GM19238 (cell line): ENCODE results near the gene TMC8.
"Not testable (repeated sequence)": the region's sequence is repeated elsewhere in the genome, so short reads cannot be mapped to it uniquely, and the experiment has no call there.

ENCODE experiments used
- DNase-seq: peaks from one replicate; pipeline ENCODE4 v3.0.0; 2011; ENCODE audit warnings: low spot score; ENCODE audit not compliant: insufficient read length

The TMC8 gene

DNA sequence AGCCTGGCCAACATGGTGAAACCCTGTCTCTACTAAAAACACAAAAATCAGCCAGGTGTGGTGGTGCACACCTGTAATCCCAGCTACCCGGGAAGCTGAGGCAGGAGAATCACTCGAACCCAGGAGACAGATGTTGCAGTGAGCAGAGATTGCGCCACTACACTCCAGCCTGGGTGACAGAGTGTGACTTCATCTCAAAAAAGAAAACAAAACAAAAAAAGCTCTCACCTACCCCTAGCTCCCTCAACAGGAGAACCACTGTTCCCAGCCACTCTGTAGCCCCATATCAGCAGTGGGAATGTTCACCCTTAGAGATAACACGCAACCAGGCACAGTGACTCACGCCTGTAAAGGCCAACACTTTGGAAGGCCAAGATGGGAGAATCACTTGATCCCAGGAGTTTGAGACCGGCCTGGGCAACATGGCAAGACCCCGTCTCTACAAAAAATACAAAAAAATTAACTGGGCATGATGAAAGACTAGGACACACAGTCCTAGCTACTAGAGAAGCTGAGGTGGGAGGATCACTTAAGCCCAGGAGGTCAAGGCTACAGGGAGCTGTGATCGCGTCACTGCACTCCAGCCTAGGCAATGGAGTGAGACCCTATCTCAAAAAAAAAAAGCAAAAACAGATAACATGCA, 5.4 kb downstream of the TMC8 start:
- no peak for DNase-seq

DNA sequence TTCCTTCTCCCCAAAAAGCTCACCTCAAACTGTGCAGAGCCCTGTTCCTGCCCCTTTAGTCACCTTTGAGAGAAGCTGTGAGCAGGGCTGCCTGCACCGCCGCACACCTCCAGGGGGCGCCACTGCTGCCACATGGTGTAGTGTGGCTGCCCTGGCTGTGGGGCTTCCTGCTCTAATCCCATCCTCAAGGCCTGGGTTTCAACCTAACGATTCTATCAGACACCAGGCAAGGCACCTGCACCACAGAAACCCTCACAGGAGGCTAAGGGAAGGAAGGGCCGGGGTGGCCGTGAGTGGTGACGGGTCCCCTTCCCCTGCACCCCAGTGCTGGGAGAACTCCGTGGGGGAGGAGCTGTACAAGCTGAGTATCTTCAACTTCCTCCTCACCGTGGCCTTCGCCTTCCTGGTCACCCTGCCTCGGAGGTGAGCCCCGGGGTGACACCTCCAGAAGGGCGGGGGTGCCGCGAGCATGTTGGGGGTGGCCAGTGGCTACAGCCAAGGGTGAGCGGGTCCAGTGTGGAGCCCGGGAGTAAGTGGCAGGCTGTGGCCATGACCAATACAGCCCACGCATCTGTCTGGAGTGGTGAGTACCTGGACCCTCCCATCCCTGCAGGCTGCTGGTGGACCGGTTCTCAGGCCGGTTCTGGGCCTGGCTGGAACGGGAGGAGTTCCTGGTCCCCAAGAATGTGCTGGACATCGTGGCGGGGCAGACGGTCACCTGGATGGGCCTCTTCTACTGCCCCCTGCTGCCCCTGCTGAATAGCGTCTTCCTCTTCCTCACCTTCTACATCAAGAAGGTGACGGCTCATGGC, 7.0 kb downstream of the TMC8 start:
- DNase-seq, result no peak

DNA sequence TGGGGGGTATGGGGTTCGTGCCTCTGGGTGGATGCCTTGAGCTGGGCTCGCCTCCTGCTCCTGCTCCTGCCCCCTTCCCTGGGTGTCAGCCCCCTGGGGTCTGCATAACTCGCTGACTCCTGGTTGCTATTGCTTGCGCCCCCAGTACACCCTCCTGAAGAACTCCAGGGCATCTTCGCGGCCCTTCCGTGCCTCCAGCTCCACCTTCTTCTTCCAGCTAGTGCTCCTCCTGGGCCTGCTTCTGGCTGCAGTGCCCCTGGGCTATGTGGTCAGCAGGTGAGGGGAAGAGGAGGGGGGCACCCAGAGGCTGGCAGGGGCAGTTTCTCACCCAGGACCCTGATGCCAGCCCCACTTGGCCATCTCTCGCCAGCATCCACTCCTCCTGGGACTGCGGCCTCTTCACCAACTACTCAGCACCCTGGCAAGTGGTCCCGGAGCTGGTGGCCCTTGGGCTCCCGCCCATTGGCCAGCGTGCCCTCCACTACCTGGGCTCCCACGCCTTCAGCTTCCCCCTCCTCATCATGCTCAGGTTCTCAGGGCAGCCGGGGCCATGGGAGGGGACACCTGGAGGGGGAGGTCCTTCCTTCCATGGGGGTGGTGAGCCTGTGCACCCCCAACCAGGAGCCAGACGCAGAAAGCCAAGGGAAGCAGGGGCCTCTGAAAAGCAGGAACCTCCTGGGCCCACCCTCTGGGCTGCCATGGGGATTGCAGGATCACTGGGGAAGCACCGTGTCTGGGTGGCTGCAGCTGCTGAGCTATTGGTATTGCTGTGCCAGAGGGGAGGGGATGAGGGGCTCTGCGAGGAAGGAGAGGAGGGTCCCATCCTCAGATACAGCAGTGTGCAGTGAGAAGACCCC, 7.9 kb downstream of the TMC8 start:
- DNase-seq, result no peak

DNA sequence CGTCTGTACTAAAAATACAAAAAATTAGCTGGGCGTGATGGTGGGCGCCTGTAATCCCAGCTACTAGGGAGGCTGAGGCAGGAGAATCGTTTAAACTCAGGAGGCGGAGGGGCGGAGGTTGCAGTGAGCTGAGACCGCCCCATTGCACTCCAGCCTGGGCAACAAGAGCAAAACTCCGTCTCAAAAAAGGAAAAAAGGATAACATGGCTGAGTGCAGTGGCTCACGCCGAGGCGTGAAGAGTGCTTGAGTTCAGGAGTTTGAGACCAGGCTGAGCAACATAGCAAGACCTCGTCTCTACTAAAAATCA, 9.2 kb downstream of the TMC8 start:
- DNase-seq, result not testable (repeated sequence)

DNA sequence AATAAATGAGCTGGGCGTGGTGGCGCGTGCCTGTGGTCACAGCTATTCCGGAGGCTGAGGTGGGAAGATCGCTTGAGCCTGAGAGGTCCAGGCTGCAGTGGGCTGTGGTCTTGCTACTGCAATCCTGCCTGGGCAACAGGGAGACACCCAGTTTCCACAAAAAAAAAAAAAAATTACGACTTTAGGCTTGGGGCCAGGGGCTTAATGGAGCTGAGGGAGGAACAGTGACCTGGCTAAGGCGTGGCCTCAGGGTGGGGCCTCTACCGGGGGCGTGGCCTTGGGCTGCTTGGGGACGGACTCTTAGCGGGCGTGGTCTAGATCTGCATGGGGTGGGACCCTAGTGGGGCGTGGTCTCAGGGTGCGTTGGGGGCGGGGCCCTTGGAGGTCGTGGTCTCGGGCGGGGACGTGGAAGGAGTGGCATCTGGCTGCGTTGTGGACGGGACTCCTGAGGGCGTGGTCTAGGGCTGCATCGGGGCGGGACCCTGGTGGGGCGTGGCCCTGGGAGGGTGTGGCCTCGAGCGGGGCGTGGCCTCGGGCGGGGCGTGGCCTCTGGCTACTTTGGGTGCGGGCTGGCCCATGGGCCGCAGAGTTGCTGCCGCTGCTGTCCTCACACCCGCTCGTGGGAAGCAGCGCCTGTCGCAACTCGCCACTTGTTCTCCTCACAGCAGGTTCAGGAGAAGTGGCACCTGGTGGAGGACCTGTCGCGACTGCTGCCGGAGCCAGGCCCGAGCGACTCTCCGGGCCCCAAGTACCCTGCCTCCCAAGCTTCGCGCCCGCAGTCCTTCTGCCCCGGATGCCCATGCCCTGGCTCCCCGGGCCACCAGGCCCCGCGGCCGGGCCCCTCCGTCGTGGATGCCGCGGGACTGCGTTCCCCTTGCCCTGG, 9.8 kb downstream of the TMC8 start:
- DNase-seq, result peak; percentile 80

DNA sequence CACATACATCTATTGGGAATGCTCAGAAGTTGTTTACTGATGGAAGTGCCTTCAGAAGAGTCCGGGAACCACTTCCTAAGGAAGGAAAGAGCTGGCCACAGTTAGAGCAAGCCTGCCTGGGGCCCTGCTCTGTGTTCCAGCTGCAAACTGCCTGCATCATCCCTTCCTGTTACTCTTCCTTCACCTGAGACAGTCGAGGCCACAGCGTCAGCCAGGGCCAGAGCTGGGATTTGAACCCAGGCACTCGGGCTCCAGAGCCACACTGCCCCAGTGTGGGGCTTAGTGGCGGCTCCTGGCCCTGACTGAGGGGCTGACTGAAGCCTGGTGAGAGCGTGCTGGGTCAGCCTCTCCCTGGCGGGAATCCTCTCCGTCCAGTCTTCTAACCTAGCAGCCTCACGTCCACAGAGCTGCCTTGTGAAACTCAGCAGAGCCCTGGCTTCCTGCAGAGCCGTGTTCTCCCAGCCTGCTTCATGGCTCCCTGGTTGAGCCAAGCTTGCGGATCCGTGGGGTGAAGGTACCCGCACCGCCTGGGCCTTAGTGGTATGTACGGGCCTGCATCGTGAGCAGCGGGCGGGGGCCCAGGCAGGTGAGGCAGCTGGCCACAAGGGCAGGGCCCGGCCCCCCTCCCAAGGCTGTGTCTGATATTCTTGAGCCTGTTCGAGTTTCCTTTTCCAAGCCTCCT, 11.0 kb downstream of the TMC8 start:
- DNase-seq, result no peak

DNA sequence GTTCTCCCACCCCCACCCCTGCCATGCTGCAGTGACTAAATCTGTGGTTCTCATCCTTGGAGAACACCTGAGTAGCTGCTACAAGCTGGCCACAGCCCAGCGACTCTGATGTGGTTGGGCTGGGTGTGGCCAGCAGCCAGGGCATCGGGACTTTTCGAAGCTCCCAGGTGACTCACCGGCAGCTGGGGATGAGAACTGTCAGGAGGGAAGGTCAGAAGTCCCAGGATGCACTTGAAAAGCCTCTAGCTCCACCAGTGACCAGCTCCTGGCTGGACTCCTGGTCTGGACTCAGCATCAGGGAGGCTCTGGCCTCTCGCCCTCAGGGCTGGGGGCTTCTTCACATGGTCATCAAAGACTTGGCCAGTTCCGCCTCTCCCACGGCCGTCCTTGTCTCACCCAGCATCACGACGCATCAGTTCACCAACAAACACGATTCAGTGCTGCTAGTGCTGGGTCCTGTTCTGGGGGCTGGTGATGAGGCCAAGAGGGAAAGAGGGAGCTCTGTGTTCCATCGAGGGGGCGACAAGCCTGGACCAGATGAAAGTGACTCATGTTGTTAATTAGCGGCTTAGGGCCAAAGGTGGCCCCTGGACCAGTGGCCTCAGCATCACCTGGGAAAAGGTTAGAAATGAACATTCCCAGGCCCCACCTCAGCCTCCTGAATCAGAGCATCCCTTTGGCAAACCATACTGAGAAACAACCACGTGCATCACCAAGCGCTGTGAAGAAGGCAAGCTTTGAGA, 11.7 kb downstream of the TMC8 start:
- no peak for DNase-seq

DNA sequence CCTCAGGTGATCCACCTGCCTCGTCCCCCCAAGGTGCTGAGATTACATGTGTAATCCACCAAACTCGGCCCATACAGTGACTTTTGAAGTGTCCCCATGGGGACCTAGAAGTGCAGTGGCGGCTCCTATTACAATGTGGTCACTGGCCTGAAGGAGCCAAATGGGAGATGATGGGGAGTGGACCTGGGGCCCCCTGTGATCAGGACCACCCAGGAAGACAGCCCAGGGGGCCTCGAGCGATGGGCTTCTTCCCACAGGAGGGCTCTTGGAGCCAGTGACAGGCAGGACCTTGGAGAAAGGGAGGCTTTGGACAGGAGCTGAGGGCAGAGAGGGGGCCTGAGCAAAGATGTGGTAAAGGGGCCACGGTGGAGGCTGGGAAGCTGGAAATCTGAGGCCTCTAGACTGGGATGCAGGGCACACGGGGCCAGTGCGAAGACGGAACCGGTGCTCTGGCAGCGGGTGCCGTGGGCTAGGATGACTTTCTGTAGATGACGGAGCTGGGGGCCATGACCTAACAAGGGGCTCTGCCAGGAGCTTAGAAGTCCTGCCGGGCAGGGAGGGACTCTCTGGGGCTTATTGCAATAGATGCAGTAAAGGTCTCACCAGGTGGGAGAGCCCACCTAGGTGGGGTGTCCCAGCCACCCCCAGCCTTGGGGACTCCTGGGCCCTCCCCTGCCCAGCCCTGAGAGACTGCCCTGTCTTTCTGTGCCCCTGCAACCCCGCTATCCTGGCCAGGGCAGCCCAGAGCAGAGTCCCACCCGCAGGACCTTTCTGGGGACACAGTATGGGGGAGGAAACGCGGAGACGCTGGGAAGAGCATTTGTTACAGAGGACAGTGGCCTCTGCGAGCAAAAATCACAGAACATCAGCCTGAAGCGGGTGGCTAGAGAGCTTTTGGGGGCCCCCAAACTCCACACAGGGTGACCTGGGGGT, 12.9 kb downstream of the TMC8 start:
- no peak for DNase-seq

DNA sequence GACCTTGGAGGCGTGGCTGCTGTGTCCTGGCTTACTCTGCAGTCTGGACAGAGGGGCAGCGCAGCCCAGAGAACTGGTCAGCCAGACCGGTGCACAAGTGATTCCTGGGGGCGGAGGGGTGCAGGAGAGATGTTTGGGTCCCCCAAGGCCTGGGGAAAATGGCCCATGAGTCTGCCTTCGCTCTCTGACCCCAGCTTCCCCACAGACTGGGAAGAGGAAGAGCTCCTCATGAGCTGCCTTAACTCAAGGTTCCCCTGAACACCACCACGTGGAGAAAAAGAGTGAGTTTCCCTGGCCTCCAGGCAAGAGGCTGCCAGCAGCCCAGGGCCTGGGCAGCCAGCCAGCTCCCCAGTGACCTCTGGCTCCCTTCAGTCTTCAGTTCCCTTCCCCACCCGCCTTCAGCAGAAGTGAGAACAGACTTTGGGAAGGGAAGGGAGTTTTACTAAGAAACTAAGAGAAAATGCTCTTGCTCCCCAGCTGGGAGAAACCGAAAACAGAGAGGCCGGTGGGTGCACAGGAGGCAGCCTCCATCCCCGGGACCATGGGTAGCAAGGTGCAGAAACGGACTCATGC, 13.7 kb downstream of the TMC8 start:
- DNase-seq, result no peak

DNA sequence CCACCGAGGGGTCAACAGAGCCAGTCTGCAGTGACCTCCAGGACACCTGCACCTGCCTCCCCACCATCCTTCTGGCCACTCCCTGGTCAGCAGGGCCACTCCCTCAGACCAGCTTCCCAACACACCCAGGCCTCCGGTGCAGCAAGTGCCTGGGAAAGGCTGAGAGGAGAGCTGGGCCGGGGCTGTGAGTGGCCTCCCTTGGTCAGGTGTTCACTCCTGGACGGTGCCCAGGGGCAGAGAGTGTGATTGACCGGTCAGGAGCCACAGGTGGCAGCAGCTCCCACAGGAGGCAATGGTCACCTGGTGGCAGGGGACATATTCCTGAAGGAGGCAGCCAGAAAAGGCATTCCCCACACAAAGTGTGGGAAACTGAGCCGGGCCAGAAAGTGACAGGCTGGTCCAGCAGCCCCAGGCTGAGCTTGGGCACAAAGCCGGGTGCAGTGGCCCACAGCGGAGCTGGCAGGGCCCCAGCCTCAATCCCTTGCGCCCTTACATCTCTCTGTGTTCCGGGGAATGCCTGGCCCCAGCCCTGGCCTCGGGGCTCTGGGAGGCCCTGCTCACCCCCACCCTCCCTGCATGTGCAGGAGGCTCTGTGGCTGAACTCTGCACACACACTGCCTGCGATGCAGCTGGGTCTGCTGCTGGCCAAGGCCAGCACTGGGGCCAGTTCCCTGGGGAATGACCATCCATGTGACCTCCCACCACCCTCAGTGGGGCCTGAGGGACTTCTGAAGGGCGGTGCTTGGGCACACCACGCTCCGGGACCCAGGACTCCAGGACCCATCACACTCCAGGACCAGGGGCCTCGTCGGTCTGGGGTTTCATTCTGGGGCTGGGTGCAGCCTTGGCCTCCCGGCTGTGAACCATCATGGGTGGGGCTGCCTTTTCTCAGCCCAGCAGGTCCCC, 14.4 kb downstream of the TMC8 start:
- DNase-seq, result no peak

DNA sequence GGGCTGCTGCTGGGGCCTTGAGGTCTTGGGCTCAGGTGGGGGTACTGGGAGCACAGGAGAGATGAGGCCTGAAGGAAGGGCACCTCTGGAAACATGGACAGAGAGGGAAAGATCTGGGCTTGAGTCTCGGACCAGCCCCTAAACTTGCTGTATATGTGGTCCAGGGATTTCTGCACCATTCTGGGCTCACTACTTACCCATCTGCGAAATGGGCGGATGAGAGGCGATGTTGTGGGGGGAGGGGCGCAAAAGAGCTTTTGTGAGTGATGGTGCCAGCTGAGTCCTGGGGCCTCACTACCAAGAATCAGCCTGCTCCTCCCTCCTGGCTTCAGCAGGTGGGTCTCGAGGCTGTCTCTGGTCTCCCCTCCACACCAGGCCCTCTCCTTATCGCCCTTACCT, 15.9 kb downstream of the TMC8 start:
- DNase-seq, result no peak

DNA sequence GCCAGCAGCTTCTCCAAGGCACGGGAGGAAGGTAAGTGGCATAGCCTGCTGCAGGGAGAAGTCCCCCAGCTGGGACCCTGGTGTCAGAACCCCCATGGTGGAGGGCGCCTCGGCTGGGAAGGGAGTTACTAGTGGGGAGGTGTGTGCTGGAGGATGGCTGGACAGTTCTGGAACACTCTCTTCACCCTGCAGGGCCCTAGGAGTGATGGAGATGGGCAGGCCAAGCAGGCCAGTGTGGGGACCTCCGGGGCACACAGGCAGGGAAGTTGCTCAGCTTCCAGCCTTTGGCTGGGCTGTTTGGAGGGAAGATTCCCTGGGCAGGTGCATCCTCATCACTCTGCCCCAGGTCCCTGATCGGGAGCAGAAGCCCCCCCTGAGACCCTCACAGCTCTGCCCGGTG, 16.3 kb downstream of the TMC8 start:
- DNase-seq, result no peak

DNA sequence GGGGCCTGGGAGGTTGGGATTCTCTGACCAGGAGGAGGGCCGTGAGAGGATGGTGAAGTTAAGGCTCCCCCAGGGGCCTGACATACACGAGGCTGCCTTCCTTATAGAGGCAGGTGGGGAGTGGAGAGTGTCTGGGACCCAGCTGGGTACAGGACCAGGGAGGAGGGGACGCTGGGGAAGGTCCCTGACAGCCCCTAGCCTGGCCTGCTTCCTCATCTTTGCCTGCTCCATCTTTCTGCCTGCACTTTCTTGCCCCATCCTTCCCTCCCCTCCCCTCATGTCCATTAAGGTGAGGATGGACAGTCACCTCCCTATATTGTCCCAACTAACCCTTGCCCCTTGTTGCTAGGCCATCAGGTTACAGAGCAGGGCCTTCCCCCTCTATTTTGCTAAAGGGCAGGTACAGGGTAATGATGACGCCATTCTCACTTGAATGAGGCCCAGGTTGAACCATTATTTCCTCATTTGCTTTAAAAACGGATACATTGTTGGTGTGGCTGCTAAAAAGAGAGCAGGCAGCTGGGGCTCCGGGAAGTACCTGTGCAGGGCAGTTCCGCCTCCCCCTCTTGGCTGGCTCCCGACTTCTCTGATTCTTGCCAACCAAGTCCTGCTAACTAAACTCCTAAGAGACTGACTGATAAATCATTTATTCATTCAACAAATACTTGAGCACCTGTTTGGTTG, 16.9 kb downstream of the TMC8 start:
- DNase-seq, result no peak

DNA sequence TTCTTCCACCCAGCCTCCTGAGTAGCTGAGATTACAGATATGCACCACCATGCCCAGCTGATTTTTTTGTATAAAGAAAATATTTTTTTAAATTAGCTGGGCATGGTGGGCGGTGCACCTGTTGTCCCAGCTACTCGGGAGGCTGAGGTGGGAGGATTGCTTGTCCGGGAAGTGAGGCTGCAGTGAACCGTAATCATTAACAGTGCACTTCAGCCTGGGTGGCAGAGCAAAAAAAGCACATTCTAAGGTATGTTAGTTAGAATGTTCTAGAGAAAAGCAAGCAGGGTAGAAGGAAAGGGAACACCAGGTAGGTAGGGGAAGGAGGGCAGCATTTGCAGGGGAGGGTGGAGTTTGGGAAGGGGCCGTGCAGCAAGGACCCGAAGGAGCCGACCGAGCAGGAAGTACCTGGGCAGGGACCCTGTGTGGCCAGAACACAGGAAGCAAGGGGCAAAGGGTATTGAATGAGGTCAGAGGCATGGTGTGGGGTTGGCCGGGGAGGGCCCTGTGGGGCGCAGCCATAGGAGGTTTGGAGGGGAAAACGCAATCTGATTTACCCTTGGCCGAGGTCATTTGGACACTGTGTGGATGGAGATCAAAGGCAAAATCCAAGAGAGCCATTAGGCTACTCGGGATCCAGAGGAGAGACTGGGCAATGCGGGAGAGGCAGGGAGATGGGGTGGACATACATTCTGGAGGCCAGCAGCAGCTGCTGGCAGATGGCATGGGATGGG, 17.9 kb downstream of the TMC8 start:
- DNase-seq, result no peak

DNA sequence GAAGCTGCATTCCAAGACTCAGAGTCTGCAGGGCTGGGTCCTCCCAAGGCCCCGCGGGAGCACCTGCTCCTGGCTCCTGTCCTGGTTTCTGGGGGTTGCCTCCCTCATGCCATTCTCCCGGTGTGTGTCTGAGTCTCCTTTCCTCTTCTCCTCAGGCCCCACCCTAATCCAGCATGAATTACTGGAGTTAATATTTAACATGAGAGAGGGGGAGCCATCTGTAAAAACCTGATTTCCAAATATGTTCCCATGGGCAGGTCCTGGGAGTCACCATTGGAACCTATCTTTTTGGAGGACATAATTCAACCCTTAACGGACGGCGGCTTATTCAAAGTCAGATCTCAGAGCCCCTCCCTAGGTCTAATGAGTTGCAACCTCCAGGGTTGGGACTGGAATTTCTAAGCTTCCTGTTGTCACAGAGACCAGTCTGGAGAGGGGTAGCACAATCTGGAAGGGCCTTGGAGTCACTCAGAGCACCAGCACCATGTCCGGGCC, 21.0 kb downstream of the TMC8 start:
- DNase-seq, result no peak
